Measurements from ENCODE around the gene QPCTL. TPM values are rescaled to one million over a fixed set of nuclear protein-coding genes. Genes with fewer than 3 reads are reported as not detected.

The QPCTL gene
- total and polyA plus RNA-seq, 9 of the 15 experiments (the other 6 are each of a cell fraction or from before 2014, with no cell fraction given) = 0.99 to 31.3 (median 12.7) TPM

DNA sequence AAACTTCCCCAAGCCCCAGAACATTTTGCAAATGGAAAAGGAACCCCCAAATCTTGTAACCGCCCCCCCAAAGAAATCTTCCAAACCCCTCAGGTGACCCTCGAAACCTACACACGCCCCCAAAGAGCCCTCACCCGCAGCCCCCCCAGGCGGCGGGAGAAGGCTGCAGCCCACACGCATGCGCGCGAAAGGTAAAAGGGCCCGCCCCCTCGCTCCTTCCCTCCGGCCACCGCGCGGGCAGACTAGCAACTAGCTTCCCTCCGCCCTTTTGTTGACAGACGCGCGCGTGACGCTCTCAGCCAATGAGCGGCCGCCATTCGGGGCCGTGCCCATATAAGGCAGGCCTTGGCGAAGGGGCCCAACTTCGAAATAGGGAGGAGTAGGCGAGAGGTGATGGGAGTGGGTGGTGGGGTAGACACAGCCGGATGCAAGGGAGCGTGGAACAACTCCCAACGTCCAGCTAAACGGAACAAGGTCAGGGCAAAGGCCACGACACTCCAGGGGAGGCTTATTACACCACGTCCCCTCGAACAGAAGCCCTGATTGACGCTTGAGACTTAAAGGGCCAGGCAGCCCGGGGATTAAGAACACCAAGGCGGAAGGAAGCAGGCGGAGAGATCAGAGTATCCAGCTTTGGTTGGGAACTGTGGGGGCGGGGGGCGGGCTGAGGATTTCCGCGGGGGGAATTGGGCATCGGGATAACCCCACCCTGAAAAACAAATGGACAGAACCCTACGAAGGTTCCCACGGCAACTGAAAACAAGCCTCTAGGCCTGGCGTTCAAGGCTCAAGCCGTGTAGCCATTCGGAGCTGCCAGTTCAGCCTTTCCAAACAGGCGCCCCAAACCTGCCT is 24.9 kb downstream of the QPCTL start (continued):
- TF ChIP-seq FIP1L1 (IDR thresholded peaks at IDR 0.05; ENCODE audit: low read depth, low read length, poor library complexity, severe bottlenecking) (no peak), GTF2A2 (tag; IDR thresholded peaks at IDR 0.05) (no peak), U2AF2 (optimal IDR thresholded peaks at IDR 0.05; ENCODE audit: low read depth, low read length) (no peak), HMG20B (CRISPR knock-in tag; IDR thresholded peaks at IDR 0.05) (no peak), RUNX1 (IDR thresholded peaks at IDR 0.05; ENCODE audit: low read depth) (no peak), ZFP36 (IDR thresholded peaks at IDR 0.05; ENCODE audit: low read depth, low read length, partially characterized antibody) (peak; percentile 98), RBM34 (IDR thresholded peaks at IDR 0.05; ENCODE audit: borderline replicate concordance, insufficient read depth, low read length) (no peak), ZNF707 (CRISPR knock-in tag; conservative IDR thresholded peaks at IDR 0.05) (no peak; the same call in 1 of the 2 replicates), ZFP1 (CRISPR knock-in tag; IDR thresholded peaks at IDR 0.05) (no peak), SNIP1 (IDR thresholded peaks at IDR 0.05; ENCODE audit: low read depth) (no peak), ETV1 (tag; conservative IDR thresholded peaks at IDR 0.05; ENCODE audit: low read depth) (peak; percentile 63), MAZ (CRISPR knock-in tag; conservative IDR thresholded peaks at IDR 0.05 in 1 of 2, IDR thresholded peaks at IDR 0.05 in 1 of 2) (peak; percentile 77 to 95), PRPF4 (IDR thresholded peaks at IDR 0.05; ENCODE audit: insufficient read depth, low read depth, low read length, poor library complexity, severe bottlenecking) (no peak)
- TF ChIP-seq, protein P1, sequence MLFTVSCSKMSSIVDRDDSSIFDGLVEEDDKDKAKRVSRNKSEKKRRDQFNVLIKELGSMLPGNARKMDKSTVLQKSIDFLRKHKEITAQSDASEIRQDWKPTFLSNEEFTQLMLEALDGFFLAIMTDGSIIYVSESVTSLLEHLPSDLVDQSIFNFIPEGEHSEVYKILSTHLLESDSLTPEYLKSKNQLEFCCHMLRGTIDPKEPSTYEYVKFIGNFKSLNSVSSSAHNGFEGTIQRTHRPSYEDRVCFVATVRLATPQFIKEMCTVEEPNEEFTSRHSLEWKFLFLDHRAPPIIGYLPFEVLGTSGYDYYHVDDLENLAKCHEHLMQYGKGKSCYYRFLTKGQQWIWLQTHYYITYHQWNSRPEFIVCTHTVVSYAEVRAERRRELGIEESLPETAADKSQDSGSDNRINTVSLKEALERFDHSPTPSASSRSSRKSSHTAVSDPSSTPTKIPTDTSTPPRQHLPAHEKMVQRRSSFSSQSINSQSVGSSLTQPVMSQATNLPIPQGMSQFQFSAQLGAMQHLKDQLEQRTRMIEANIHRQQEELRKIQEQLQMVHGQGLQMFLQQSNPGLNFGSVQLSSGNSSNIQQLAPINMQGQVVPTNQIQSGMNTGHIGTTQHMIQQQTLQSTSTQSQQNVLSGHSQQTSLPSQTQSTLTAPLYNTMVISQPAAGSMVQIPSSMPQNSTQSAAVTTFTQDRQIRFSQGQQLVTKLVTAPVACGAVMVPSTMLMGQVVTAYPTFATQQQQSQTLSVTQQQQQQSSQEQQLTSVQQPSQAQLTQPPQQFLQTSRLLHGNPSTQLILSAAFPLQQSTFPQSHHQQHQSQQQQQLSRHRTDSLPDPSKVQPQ (CRISPR knock-in tag; IDR thresholded peaks at IDR 0.05; ENCODE audit: borderline replicate concordance) = no peak
- TF ChIP-seq, protein P2, sequence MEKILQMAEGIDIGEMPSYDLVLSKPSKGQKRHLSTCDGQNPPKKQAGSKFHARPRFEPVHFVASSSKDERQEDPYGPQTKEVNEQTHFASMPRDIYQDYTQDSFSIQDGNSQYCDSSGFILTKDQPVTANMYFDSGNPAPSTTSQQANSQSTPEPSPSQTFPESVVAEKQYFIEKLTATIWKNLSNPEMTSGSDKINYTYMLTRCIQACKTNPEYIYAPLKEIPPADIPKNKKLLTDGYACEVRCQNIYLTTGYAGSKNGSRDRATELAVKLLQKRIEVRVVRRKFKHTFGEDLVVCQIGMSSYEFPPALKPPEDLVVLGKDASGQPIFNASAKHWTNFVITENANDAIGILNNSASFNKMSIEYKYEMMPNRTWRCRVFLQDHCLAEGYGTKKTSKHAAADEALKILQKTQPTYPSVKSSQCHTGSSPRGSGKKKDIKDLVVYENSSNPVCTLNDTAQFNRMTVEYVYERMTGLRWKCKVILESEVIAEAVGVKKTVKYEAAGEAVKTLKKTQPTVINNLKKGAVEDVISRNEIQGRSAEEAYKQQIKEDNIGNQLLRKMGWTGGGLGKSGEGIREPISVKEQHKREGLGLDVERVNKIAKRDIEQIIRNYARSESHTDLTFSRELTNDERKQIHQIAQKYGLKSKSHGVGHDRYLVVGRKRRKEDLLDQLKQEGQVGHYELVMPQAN (IDR thresholded peaks at IDR 0.05; ENCODE audit: borderline replicate concordance) = no peak
- TF ChIP-seq, protein P3, sequence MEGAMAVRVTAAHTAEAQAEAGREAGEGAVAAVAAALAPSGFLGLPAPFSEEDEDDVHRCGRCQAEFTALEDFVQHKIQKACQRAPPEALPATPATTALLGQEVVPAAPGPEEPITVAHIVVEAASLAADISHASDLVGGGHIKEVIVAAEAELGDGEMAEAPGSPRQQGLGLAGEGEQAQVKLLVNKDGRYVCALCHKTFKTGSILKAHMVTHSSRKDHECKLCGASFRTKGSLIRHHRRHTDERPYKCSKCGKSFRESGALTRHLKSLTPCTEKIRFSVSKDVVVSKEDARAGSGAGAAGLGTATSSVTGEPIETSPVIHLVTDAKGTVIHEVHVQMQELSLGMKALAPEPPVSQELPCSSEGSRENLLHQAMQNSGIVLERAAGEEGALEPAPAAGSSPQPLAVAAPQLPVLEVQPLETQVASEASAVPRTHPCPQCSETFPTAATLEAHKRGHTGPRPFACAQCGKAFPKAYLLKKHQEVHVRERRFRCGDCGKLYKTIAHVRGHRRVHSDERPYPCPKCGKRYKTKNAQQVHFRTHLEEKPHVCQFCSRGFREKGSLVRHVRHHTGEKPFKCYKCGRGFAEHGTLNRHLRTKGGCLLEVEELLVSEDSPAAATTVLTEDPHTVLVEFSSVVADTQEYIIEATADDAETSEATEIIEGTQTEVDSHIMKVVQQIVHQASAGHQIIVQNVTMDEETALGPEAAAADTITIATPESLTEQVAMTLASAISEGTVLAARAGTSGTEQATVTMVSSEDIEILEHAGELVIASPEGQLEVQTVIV (CRISPR knock-in tag; IDR thresholded peaks at IDR 0.05; ENCODE audit: borderline replicate concordance) = no peak
- TF ChIP-seq, protein P4, sequence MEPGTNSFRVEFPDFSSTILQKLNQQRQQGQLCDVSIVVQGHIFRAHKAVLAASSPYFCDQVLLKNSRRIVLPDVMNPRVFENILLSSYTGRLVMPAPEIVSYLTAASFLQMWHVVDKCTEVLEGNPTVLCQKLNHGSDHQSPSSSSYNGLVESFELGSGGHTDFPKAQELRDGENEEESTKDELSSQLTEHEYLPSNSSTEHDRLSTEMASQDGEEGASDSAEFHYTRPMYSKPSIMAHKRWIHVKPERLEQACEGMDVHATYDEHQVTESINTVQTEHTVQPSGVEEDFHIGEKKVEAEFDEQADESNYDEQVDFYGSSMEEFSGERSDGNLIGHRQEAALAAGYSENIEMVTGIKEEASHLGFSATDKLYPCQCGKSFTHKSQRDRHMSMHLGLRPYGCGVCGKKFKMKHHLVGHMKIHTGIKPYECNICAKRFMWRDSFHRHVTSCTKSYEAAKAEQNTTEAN (CRISPR knock-in tag; IDR thresholded peaks at IDR 0.05) = no peak

All from K562 (cell line).